Brain microvascular endothelial cell (primary cell): ENCODE data around the gene KLF12.

Experiments used
- DNase-seq: peaks from one replicate; pipeline ENCODE4 v3.0.0-alpha.2; 2020
- H3K27ac ChIP-seq: fragments of 250-450 bp; sonication (Bioruptor Pico); 2 replicates; pipeline ENCODE4 v1.5.1; 2020; ENCODE audit warnings: mild to moderate bottlenecking, moderate library complexity
- H3K27me3 ChIP-seq: fragments of 250-450 bp; sonication (Bioruptor Pico); replicated peaks from 2 replicates; pipeline ENCODE4 v1.5.1; 2020; ENCODE audit warnings: mild to moderate bottlenecking
- H3K36me3 ChIP-seq: fragments of 250-450 bp; sonication (Bioruptor Pico); replicated peaks from 2 replicates; pipeline ENCODE4 v1.5.1; 2020; ENCODE audit warnings: mild to moderate bottlenecking
- H3K4me3 ChIP-seq: 2 replicates; pipeline ENCODE4 v1.5.1; 2011; ENCODE audit warnings: low read depth, mild to moderate bottlenecking, control low read depth, low read length, moderate library complexity
- CTCF ChIP-seq: IDR thresholded peaks from 2 replicates; pipeline ENCODE4 v1.5.1; 2011; ENCODE audit warnings: low read depth, mild to moderate bottlenecking, moderate library complexity, low read length, control low read depth, inconsistent platforms; ENCODE audit errors: missing control alignments
- in situ Hi-C: cut with HindIII; loops from 2 replicates; pipeline ENCODE4 v1.10.0; 2017; ENCODE audit warnings: low sequenced_read_pairs, low pct_ligation_motif_present

Gene KLF12

GRCh38 chr13:74131227-74131626 is 3.0 kb downstream of the KLF12 start:
- H3K4me3 ChIP-seq = peak overlapping the region; percentile 20
- no peak for TF ChIP-seq CTCF
- DNase-seq = no peak
- in situ Hi-C loops = no loop called here
- no peak overlapping the region for H3K27ac ChIP-seq
- H3K36me3 ChIP-seq = no peaks in the 10 kb centered on the region
- H3K27me3 ChIP-seq = no peaks in the 10 kb centered on the region

GRCh38 chr13:74129500-74130191 is 4.6 kb downstream of the KLF12 start:
- no peak for TF ChIP-seq CTCF
- Histone ChIP-seq H3K36me3 (no peaks in the 10 kb centered on the region), H3K4me3 (no peak overlapping the region), H3K27ac (no peak overlapping the region), H3K27me3 (no peaks in the 10 kb centered on the region)
- DNase-seq = no peak
- in situ Hi-C loops = no loop called here

- Histone ChIP-seq H3K27ac (peak overlapping the region; percentile 44), H3K36me3 (no peaks in the 10 kb centered on the region), H3K4me3 (no peak overlapping the region), H3K27me3 (no peaks in the 10 kb centered on the region)
- no peak for TF ChIP-seq CTCF
- DNase-seq = peak; percentile 71
- in situ Hi-C loops = no loop called here
Observed at GRCh38 chr13:74128156-74128767, 5.9 kb downstream of the KLF12 start.

- no peaks in the 10 kb centered on the region for H3K27me3 ChIP-seq
- in situ Hi-C loops = no loop called here
- H3K4me3 ChIP-seq = no peak overlapping the region
- no peak overlapping the region for H3K27ac ChIP-seq
- no peak for TF ChIP-seq CTCF
- no peak for DNase-seq
- no peaks in the 10 kb centered on the region for H3K36me3 ChIP-seq
Observed at GRCh38 chr13:74118328-74118727, 15.9 kb downstream of the KLF12 start.

- Histone ChIP-seq H3K4me3 (no peak overlapping the region), H3K27ac (no peak overlapping the region), H3K36me3 (no peaks in the 10 kb centered on the region), H3K27me3 (no peaks in the 10 kb centered on the region)
- TF ChIP-seq CTCF = no peak
- in situ Hi-C loops = no loop called here
- no peak for DNase-seq
Observed at GRCh38 chr13:74117207-74117705, 16.9 kb downstream of the KLF12 start.

GRCh38 chr13:74115133-74115532 is 19.1 kb downstream of the KLF12 start:
- in situ Hi-C loops = no loop called here
- DNase-seq = peak; percentile 50
- Histone ChIP-seq H3K36me3 (no peaks in the 10 kb centered on the region), H3K27ac (peak overlapping the region; percentile 93), H3K27me3 (no peaks in the 10 kb centered on the region), H3K4me3 (no peak overlapping the region)
- no peak for TF ChIP-seq CTCF
